ENCODE data around the gene CNN1. TPM values are rescaled to one million over a fixed set of nuclear protein-coding genes. Genes with fewer than 3 reads are reported as not detected.

CNN1 gene
- total and polyA plus RNA-seq, 2 experiments from 2014 or later = 13.3 to 20.9 TPM

GRCh38 chr19:11535792-11536595, 2.7 kb upstream of the CNN1 start (continued):
- TF ChIP-seq ZNF462 (CRISPR knock-in tag; IDR thresholded peaks at IDR 0.05) = no peak
- TF ChIP-seq ZNF114 (CRISPR knock-in tag; IDR thresholded peaks at IDR 0.05) = no peak
- peak; percentile 74 to 85 for TF ChIP-seq CTCF (conservative IDR thresholded peaks at IDR 0.05; ENCODE audit: low read depth in 2 of 2)
- no peak for TF ChIP-seq NANOG (IDR thresholded peaks at IDR 0.05; ENCODE audit: borderline replicate concordance)

Measured in GM23338 (cell line).